Astrocyte (in vitro differentiated cells and primary cell): ENCODE data around the gene PROM1. TPM values are rescaled to one million over a fixed set of nuclear protein-coding genes. Genes with fewer than 3 reads are reported as not detected.

Experiments
- DNase-seq: peaks from one replicate; pipeline ENCODE4 v3.0.0-alpha.2; 2010; ENCODE audit warnings: low read depth
- FAIRE-seq: peaks from 2 replicates; lab custom pipeline; 2011; peaks lifted over from hg19 to GRCh38; lab: Jason Lieb, UNC
- H2AFZ ChIP-seq: 2 replicates; pipeline ENCODE4 v1.6.0; 2012; ENCODE audit warnings: low read depth, low read length, inconsistent platforms
- H3K27ac ChIP-seq: 2 replicates; pipeline ENCODE4 v1.5.1; 2011; ENCODE audit warnings: low read depth, low read length, inconsistent platforms
- H3K27me3 ChIP-seq: 2 replicates; pipeline ENCODE4 v1.6.0; 2011; ENCODE audit warnings: low read length, inconsistent platforms; ENCODE audit not compliant: insufficient read depth
- H3K36me3 ChIP-seq: 2 replicates; pipeline ENCODE4 v1.5.1; 2011; ENCODE audit warnings: low read length, inconsistent platforms; ENCODE audit not compliant: insufficient read depth
- H3K4me1 ChIP-seq: 2 replicates; pipeline ENCODE4 v1.5.1; 2011; ENCODE audit warnings: low read length, inconsistent platforms; ENCODE audit not compliant: insufficient read depth
- H3K4me2 ChIP-seq: 2 replicates; pipeline ENCODE4 v1.6.0; 2012; ENCODE audit warnings: low read length, inconsistent platforms
- H3K4me3 ChIP-seq: 2 replicates; pipeline ENCODE4 v1.5.1; 2011; ENCODE audit warnings: low read depth, mild to moderate bottlenecking, low read length, inconsistent platforms; ENCODE audit not compliant: insufficient read depth
- H3K79me2 ChIP-seq: 2 replicates; pipeline ENCODE4 v1.6.0; 2012; ENCODE audit warnings: mild to moderate bottlenecking, low read length, inconsistent platforms; ENCODE audit not compliant: insufficient read depth
- H3K9ac ChIP-seq: 2 replicates; pipeline ENCODE4 v1.6.0; 2012; ENCODE audit warnings: mild to moderate bottlenecking, low read length, inconsistent platforms
- H3K9me3 ChIP-seq: 2 replicates; pipeline ENCODE4 v1.5.1; 2012; ENCODE audit warnings: low read depth, mild to moderate bottlenecking, low read length, inconsistent platforms; ENCODE audit not compliant: insufficient read depth
- H4K20me1 ChIP-seq: 2 replicates; pipeline ENCODE4 v1.6.0; 2012; ENCODE audit warnings: low read length, inconsistent platforms; ENCODE audit not compliant: insufficient read depth
- H3K27ac Mint-ChIP-seq: one replicate; pipeline ENCODE4 v1.8.0; 2021; ENCODE audit warnings: mild to moderate bottlenecking, mixed read lengths; ENCODE audit not compliant: unreplicated experiment
- H3K27me3 Mint-ChIP-seq: one replicate; pipeline ENCODE4 v1.8.0; 2021; ENCODE audit warnings: low read depth, mixed read lengths; ENCODE audit not compliant: unreplicated experiment
- H3K36me3 Mint-ChIP-seq: one replicate; pipeline ENCODE4 v1.8.0; 2021; ENCODE audit warnings: low read depth, mixed read lengths; ENCODE audit not compliant: unreplicated experiment
- H3K4me1 Mint-ChIP-seq: one replicate; pipeline ENCODE4 v1.8.0; 2021; ENCODE audit warnings: low read depth, mixed read lengths; ENCODE audit not compliant: unreplicated experiment
- H3K4me3 Mint-ChIP-seq: one replicate; pipeline ENCODE4 v1.8.0; 2021; ENCODE audit warnings: mild to moderate bottlenecking, moderate library complexity, mixed read lengths; ENCODE audit not compliant: unreplicated experiment
- H3K9me3 Mint-ChIP-seq: one replicate; pipeline ENCODE4 v1.8.0; 2021; ENCODE audit warnings: mild to moderate bottlenecking, mixed read lengths; ENCODE audit not compliant: unreplicated experiment
- EZH2 ChIP-seq: IDR thresholded peaks from 2 replicates; pipeline ENCODE4 v1.6.1; 2012; ENCODE audit warnings: mild to moderate bottlenecking, low read length, inconsistent platforms; ENCODE audit not compliant: insufficient read depth
- total RNA-seq: library from RNA; stranded (reverse); gene quantifications from 2 replicates; pipeline ENCODE4 v1.2.1, GENCODE V29; 2021
- TF ChIP-seq, protein P1 (sequence below): IDR thresholded peaks from 2 replicates; pipeline ENCODE4 v1.5.1; 2011; ENCODE audit warnings: low read depth, mild to moderate bottlenecking, inconsistent platforms, low read length, moderate library complexity; ENCODE audit not compliant: insufficient read depth

PROM1 gene
- total RNA-seq, 1 donor from 2014 or later: 34.5 TPM

- H3K36me3 Mint-ChIP-seq: no peaks in the 10 kb centered on the region
- Histone ChIP-seq H2AFZ (no peak overlapping the region), H3K4me2 (no peak overlapping the region), H3K4me3 (no peak overlapping the region), H3K79me2 (no peaks in the 10 kb centered on the region), H4K20me1 (no peaks in the 10 kb centered on the region), H3K36me3 (no peaks in the 10 kb centered on the region), H3K27me3 (peaks cover 18% of the 10 kb centered on the region), H3K4me1 (no peaks in the 10 kb centered on the region), H3K9me3 (no peaks in the 10 kb centered on the region), H3K9ac (no peak overlapping the region), H3K27ac (no peak overlapping the region)
- TF ChIP-seq EZH2: no peak
- TF ChIP-seq, protein P1, sequence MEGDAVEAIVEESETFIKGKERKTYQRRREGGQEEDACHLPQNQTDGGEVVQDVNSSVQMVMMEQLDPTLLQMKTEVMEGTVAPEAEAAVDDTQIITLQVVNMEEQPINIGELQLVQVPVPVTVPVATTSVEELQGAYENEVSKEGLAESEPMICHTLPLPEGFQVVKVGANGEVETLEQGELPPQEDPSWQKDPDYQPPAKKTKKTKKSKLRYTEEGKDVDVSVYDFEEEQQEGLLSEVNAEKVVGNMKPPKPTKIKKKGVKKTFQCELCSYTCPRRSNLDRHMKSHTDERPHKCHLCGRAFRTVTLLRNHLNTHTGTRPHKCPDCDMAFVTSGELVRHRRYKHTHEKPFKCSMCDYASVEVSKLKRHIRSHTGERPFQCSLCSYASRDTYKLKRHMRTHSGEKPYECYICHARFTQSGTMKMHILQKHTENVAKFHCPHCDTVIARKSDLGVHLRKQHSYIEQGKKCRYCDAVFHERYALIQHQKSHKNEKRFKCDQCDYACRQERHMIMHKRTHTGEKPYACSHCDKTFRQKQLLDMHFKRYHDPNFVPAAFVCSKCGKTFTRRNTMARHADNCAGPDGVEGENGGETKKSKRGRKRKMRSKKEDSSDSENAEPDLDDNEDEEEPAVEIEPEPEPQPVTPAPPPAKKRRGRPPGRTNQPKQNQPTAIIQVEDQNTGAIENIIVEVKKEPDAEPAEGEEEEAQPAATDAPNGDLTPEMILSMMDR: no peak
- H3K27me3 Mint-ChIP-seq: peaks cover 20% of the 10 kb centered on the region
- H3K27ac Mint-ChIP-seq: no peak overlapping the region
- no peak overlapping the region for H3K4me3 Mint-ChIP-seq
- H3K4me1 Mint-ChIP-seq: no peaks in the 10 kb centered on the region
- H3K9me3 Mint-ChIP-seq: peaks cover 8% of the 10 kb centered on the region
- FAIRE-seq: no peak
- DNase-seq: no peak
These were observed 27.0 kb upstream of the PROM1 start for GRCh38 chr4:16110661-16111290.

DNA sequence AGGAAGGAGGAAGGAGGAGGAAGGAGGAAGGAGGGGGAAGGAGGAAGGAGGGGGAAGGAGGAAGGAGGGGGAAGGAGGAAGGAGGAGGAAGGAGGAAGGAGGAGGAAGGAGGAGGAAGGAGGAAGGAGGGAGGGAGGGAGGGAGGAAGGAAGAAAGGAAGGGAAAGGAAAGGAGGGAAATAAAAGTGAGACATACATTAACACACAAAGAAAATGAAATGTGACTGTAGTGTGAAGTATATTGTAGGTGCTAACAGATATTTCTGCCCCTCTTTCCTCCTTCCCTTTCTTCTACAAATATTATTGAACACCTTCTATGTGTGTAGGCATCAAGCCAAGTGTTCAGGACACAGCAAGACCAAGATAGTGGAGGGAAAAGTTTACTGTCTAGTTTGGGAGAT, 26.4 kb upstream of the PROM1 start:
- Mint-ChIP-seq H3K27me3 (peaks cover 18% of the 10 kb centered on the region), H3K36me3 (no peaks in the 10 kb centered on the region), H3K4me1 (no peaks in the 10 kb centered on the region), H3K4me3 (no peak overlapping the region), H3K9me3 (peaks cover 8% of the 10 kb centered on the region), H3K27ac (no peak overlapping the region)
- Histone ChIP-seq H3K9me3 (no peaks in the 10 kb centered on the region), H2AFZ (no peak overlapping the region), H3K4me2 (no peak overlapping the region), H3K27ac (no peak overlapping the region), H3K79me2 (no peaks in the 10 kb centered on the region), H4K20me1 (no peaks in the 10 kb centered on the region), H3K36me3 (no peaks in the 10 kb centered on the region), H3K4me3 (no peak overlapping the region), H3K4me1 (no peaks in the 10 kb centered on the region), H3K27me3 (peaks cover 18% of the 10 kb centered on the region), H3K9ac (no peak overlapping the region)
- no peak for TF ChIP-seq EZH2
- TF ChIP-seq, protein P1: no peak
- FAIRE-seq (no peak), DNase-seq (no peak)

- Histone ChIP-seq H3K36me3 (no peaks in the 10 kb centered on the region), H2AFZ (no peak overlapping the region), H3K79me2 (no peaks in the 10 kb centered on the region), H4K20me1 (no peaks in the 10 kb centered on the region), H3K4me3 (no peak overlapping the region), H3K9ac (no peak overlapping the region), H3K27ac (no peak overlapping the region), H3K27me3 (peaks cover 13% of the 10 kb centered on the region), H3K4me2 (no peak overlapping the region), H3K4me1 (no peaks in the 10 kb centered on the region), H3K9me3 (no peaks in the 10 kb centered on the region)
- Mint-ChIP-seq H3K9me3 (peaks cover 8% of the 10 kb centered on the region), H3K4me1 (no peaks in the 10 kb centered on the region), H3K36me3 (no peaks in the 10 kb centered on the region), H3K27ac (no peak overlapping the region), H3K4me3 (no peak overlapping the region), H3K27me3 (peaks cover 14% of the 10 kb centered on the region)
- TF ChIP-seq, protein P1: no peak
- TF ChIP-seq EZH2: no peak
- FAIRE-seq (no peak), DNase-seq (no peak)
These were observed 25.4 kb upstream of the PROM1 start for GRCh38 chr4:16109256-16109655.
